RPMI7951 (cell line): Measurements from ENCODE around the gene IDI2. TPM values are rescaled to one million over a fixed set of nuclear protein-coding genes. Genes with fewer than 3 reads are reported as not detected.
"Not testable (repeated sequence)": the region's sequence is repeated elsewhere in the genome, so short reads cannot be mapped to it uniquely, and the experiment has no call there.

Source experiments
- DNase-seq: peaks from one replicate; pipeline ENCODE4 v3.0.0-alpha.2; 2012; ENCODE audit warnings: low read depth
- total RNA-seq: library from RNA; depleted of rRNA; stranded (reverse); fragments of >200 nt; shearing (Covaris generic); gene quantifications from 2 replicates; pipeline ENCODE4 v1.2.3, GENCODE V29; 2014

IDI2 gene
- total RNA-seq, 1 experiment from 2014 or later, result not detected

GRCh38 chr10:1047937-1048336 is 22.3 kb upstream of the IDI2 start:
- DNase-seq, result no peak

GRCh38 chr10:1045415-1045814 is 19.8 kb upstream of the IDI2 start:
- no peak for DNase-seq

GRCh38 chr10:1044964-1045363 is 19.3 kb upstream of the IDI2 start:
- no peak for DNase-seq

- DNase-seq, result no peak
Observed at GRCh38 chr10:1044146-1044545, 18.5 kb upstream of the IDI2 start.

- no peak for DNase-seq
Observed at GRCh38 chr10:1043532-1043995, 17.9 kb upstream of the IDI2 start.

- DNase-seq, result no peak
Observed at GRCh38 chr10:1041514-1041913, 15.9 kb upstream of the IDI2 start.

- DNase-seq, result no peak
Observed at GRCh38 chr10:1040133-1040532, 14.5 kb upstream of the IDI2 start.

GRCh38 chr10:1038769-1039168 is 13.1 kb upstream of the IDI2 start:
- not testable (repeated sequence) for DNase-seq

GRCh38 chr10:1037098-1037497 is 11.4 kb upstream of the IDI2 start:
- DNase-seq, result no peak

GRCh38 chr10:1036341-1036791 is 10.7 kb upstream of the IDI2 start:
- DNase-seq, result peak; percentile 35

GRCh38 chr10:1035201-1035600 is 9.5 kb upstream of the IDI2 start:
- no peak for DNase-seq

GRCh38 chr10:1034758-1035157 is 9.1 kb upstream of the IDI2 start:
- DNase-seq, result peak; percentile 18

GRCh38 chr10:1033601-1034000 is 7.9 kb upstream of the IDI2 start:
- DNase-seq, result no peak

GRCh38 chr10:1029838-1030237 is 4.2 kb upstream of the IDI2 start:
- no peak for DNase-seq

- no peak for DNase-seq
Observed at GRCh38 chr10:1026578-1026977, 919 bp upstream of the IDI2 start.

- no peak for DNase-seq
Observed at GRCh38 chr10:1024103-1024502, 1.6 kb downstream of the IDI2 start.

- peak; percentile 80 for DNase-seq
Observed at GRCh38 chr10:1022413-1022812, 3.2 kb downstream of the IDI2 start.

GRCh38 chr10:1020958-1021357 is 4.7 kb downstream of the IDI2 start:
- no peak for DNase-seq

GRCh38 chr10:1020460-1020859 is 5.2 kb downstream of the IDI2 start:
- DNase-seq, result no peak

GRCh38 chr10:1019362-1019761 is 6.3 kb downstream of the IDI2 start:
- DNase-seq, result no peak

GRCh38 chr10:1015688-1016087 is 10.0 kb downstream of the IDI2 start:
- DNase-seq, result no peak

- no peak for DNase-seq
Observed at GRCh38 chr10:1011696-1012095, 14.0 kb downstream of the IDI2 start.

- no peak for DNase-seq
Observed at GRCh38 chr10:1010703-1011102, 15.0 kb downstream of the IDI2 start.

GRCh38 chr10:1009947-1010346 is 15.7 kb downstream of the IDI2 start:
- not testable (repeated sequence) for DNase-seq

- no peak for DNase-seq
Observed at GRCh38 chr10:1009071-1009494, 16.6 kb downstream of the IDI2 start.
